ENCODE results near the gene CFAP74.

- no peak for TF ChIP-seq ZBTB17 (tag by site-specific recombination; IDR thresholded peaks at IDR 0.05)
- TF ChIP-seq ZBTB1 (tag by site-specific recombination; IDR thresholded peaks at IDR 0.05), result no peak
- no peak for TF ChIP-seq ZEB2 (tag by site-specific recombination; IDR thresholded peaks at IDR 0.05)
These were observed 28.8 kb downstream of the CFAP74 start for GRCh38 chr1:1974834-1975233.
